ENCODE results near the gene LRRK1. TPM values are rescaled to one million over a fixed set of nuclear protein-coding genes. Genes with fewer than 3 reads are reported as not detected.

LRRK1 gene
- total and polyA plus RNA-seq, 2 of the 4 experiments (the other 2 are of a cell fraction) = 3.0 to 5.8 TPM

DNA sequence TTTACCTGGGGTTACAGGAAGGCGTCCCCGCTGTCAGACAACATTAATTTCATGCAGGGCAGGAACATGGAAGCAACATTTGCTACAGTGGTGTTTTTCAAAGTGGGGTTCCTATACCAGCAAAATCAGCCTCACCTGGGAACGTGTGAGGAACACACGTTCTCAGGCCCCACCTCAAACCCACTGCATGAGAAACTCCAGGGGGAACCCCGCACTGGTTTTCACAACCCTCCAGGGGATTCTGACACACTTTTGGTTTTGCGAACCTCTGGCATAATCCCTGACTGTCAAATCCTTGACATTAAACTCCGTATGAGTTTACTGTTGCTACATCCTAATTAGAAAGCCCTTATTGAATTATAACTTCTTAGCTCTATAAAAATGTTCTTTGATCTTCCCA, 127.7 kb downstream of the LRRK1 start (continued):
- TF ChIP-seq, protein P1, sequence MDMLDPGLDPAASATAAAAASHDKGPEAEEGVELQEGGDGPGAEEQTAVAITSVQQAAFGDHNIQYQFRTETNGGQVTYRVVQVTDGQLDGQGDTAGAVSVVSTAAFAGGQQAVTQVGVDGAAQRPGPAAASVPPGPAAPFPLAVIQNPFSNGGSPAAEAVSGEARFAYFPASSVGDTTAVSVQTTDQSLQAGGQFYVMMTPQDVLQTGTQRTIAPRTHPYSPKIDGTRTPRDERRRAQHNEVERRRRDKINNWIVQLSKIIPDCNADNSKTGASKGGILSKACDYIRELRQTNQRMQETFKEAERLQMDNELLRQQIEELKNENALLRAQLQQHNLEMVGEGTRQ (IDR thresholded peaks at IDR 0.05; ENCODE audit: low read depth, low read length) = no peak
- TF ChIP-seq CEBPB (IDR thresholded peaks at IDR 0.05; ENCODE audit: low read depth, low read length) = no peak
- no peak for TF ChIP-seq MAZ (IDR thresholded peaks at IDR 0.05; ENCODE audit: borderline replicate concordance, low read depth, low read length)
- no peak for TF ChIP-seq BHLHE40 (IDR thresholded peaks at IDR 0.05; ENCODE audit: low read depth, low read length)
- TF ChIP-seq RCOR1 (IDR thresholded peaks at IDR 0.05; ENCODE audit: insufficient replicate concordance, low read length) = no peak

- Histone ChIP-seq H3K9ac (ENCODE audit: low read depth, low read length) (no peak overlapping the region), H3K36me3 (ENCODE audit: control insufficient read depth, insufficient read depth, low read length) (peaks cover 20% of the 10 kb centered on the region; the same call in 1 of the 2 replicates), H3K14ac (replicated peaks; ENCODE audit: low read depth, low read length) (no peak overlapping the region), H4K91ac (ENCODE audit: insufficient read depth, low read depth, low read length) (no peak overlapping the region), H3K9me1 (ENCODE audit: insufficient read depth, low read length) (no peaks in the 10 kb centered on the region; the same call in 1 of the 2 replicates), H4K20me1 (ENCODE audit: insufficient read depth, low read length) (no peaks in the 10 kb centered on the region), H2BK20ac (ENCODE audit: low read depth, low read length) (no peak overlapping the region), H3K79me1 (ENCODE audit: low read depth in 1 of 2, low read length in 2 of 2) (no peaks in the 10 kb centered on the region), H2BK15ac (ENCODE audit: low read depth, low read length) (no peak overlapping the region), H2AFZ (replicated peaks; ENCODE audit: low read length, poor library complexity) (no peak overlapping the region), H2BK5ac (ENCODE audit: low read depth, low read length, poor library complexity, severe bottlenecking) (no peak overlapping the region), H2AK5ac (ENCODE audit: low read depth, low read length) (no peak overlapping the region), H2BK120ac (ENCODE audit: low read depth, low read length) (no peak overlapping the region), H4K5ac (ENCODE audit: low read depth, low read length) (no peak overlapping the region), H3K4me2 (ENCODE audit: low read depth, low read length) (no peak overlapping the region), H3K56ac (ENCODE audit: extremely low read depth, insufficient read depth, low read length) (no peak overlapping the region), H3K4me3 (ENCODE audit: insufficient read depth, low read depth, low read length) (no peak overlapping the region), H3K27me3 (ENCODE audit: control insufficient read depth, insufficient read depth, low read length) (no peaks in the 10 kb centered on the region), H2AK9ac (replicated peaks; ENCODE audit: low read depth, low read length, poor library complexity) (no peak overlapping the region), H3K18ac (ENCODE audit: low read depth, low read length) (no peak overlapping the region), H3K4ac (ENCODE audit: low read depth, low read length) (no peak overlapping the region), H4K8ac (ENCODE audit: low read depth in 2 of 2, low read length in 2 of 2) (no peak overlapping the region), H3K27ac (ENCODE audit: insufficient read depth, low read length) (no peak overlapping the region), H3K4me1 (ENCODE audit: control insufficient read depth, insufficient read depth, low read length) (peaks cover 9% of the 10 kb centered on the region; the same call in 1 of the 2 replicates), H3K23ac (ENCODE audit: low read depth, low read length) (no peak overlapping the region), H3K9me3 (ENCODE audit: control insufficient read depth, insufficient read depth, low read length) (no peaks in the 10 kb centered on the region)
- ATAC-seq (ENCODE audit: low read depth) (no peak), DNase-seq (no peak)
- in situ Hi-C loops (cut with MboI; ENCODE audit: low sequenced_read_pairs) = no loop called here
- CTCF ChIA-PET = interaction anchor here (0.6 kb wide), 1 partner anchor 151 kb away, joined by 3 read pairs; no protein-coding TSS in a partner anchor
- POLR2A ChIA-PET (ENCODE audit: unreplicated experiment) = no interaction called here
- no TSS peak for BruUV-seq (replicated peaks)
- dilution Hi-C loops (cut with HindIII; ENCODE audit: low sequenced_read_pairs, unreplicated experiment) = no loop called here
- 75% methylated on average over 13 of the region's 22 CpGs; no CpG with 5 or more reads in 1 of the 2 experiments for WGBS, 2 experiments (ENCODE audit: extremely low coverage in 2 of 2, insufficient read length in 1 of 2)
- intact Hi-C loops (cut with micrococcal nuclease) = no loop called here
- TF ChIP-seq MXI1 (IDR thresholded peaks at IDR 0.05; ENCODE audit: borderline replicate concordance, low read depth, low read length) (no peak), BHLHE40 (IDR thresholded peaks at IDR 0.05; ENCODE audit: low read depth, low read length) (no peak), POLR2A (IDR thresholded peaks at IDR 0.05; ENCODE audit: low read depth, low read length) (no peak), FOS (IDR thresholded peaks at IDR 0.05; ENCODE audit: low read depth, low read length) (no peak), RFX5 (IDR thresholded peaks at IDR 0.05; ENCODE audit: low read depth, low read length) (no peak), NFE2L2 (IDR thresholded peaks at IDR 0.05; ENCODE audit: low read depth, low read length) (no peak), CHD1 (IDR thresholded peaks at IDR 0.05; ENCODE audit: low read depth, low read length) (no peak), MAZ (IDR thresholded peaks at IDR 0.05; ENCODE audit: borderline replicate concordance, low read depth, low read length) (no peak)
- TF ChIP-seq, protein P2, sequence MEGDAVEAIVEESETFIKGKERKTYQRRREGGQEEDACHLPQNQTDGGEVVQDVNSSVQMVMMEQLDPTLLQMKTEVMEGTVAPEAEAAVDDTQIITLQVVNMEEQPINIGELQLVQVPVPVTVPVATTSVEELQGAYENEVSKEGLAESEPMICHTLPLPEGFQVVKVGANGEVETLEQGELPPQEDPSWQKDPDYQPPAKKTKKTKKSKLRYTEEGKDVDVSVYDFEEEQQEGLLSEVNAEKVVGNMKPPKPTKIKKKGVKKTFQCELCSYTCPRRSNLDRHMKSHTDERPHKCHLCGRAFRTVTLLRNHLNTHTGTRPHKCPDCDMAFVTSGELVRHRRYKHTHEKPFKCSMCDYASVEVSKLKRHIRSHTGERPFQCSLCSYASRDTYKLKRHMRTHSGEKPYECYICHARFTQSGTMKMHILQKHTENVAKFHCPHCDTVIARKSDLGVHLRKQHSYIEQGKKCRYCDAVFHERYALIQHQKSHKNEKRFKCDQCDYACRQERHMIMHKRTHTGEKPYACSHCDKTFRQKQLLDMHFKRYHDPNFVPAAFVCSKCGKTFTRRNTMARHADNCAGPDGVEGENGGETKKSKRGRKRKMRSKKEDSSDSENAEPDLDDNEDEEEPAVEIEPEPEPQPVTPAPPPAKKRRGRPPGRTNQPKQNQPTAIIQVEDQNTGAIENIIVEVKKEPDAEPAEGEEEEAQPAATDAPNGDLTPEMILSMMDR (conservative IDR thresholded peaks at IDR 0.05; ENCODE audit: low read depth, low read length) = no peak
- TF ChIP-seq, protein P3, sequence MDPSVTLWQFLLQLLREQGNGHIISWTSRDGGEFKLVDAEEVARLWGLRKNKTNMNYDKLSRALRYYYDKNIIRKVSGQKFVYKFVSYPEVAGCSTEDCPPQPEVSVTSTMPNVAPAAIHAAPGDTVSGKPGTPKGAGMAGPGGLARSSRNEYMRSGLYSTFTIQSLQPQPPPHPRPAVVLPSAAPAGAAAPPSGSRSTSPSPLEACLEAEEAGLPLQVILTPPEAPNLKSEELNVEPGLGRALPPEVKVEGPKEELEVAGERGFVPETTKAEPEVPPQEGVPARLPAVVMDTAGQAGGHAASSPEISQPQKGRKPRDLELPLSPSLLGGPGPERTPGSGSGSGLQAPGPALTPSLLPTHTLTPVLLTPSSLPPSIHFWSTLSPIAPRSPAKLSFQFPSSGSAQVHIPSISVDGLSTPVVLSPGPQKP (IDR thresholded peaks at IDR 0.05; ENCODE audit: borderline replicate concordance, low read depth, low read length) = no peak
Observed at GRCh38 chr15:101047301-101047781, 128.2 kb downstream of the LRRK1 start.
